Stimulated activated CD8-positive, alpha-beta memory T cell treated with anti-CD3 and anti-CD28 coated beads, Interleukin-15, amount 100 ng/mL, for 24 hours (primary cell): ENCODE results near the gene ZNF593OS.

Experiments used
- DNase-seq: peaks from one replicate; pipeline ENCODE4 v3.0.0-alpha.2; 2020; ENCODE audit warnings: low read depth

The ZNF593OS gene

DNA sequence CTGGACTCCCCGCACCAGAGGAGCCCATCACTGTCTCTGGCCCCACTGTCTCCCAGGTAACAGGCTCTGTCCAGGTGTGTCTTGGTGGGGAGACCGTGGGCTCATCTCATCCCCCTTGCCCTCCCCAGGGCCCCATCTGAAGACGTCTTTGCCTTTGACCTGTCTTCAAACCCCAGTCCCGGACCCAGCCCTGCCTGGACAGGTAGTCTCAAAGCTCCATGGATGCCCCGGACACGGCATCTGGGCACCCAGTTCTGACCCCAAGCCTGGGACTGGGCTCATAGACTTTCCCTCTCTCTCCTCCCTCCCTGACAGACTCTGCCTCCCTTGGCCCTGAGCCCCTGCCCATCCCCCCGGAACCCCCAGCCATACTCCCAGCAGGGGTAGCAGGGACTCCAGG, 12.5 kb upstream of the ZNF593OS start:
- DNase-seq: no peak

DNA sequence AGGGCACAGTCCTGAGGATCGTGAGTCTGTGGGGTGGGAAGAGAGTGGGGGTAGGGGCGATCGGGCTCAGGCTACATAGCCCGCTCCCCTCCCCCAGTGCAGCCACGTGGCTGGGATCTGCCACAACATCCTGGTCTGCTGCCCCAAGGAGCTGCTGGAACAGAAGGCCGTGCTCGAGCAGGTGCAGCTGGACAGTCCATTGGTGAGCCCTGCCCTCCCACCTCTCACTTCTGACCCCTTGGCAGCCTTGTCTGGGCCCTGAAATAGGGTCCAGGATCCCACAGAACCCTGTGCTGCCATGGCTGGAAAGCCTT, 10.7 kb upstream of the ZNF593OS start:
- DNase-seq: no peak

DNA sequence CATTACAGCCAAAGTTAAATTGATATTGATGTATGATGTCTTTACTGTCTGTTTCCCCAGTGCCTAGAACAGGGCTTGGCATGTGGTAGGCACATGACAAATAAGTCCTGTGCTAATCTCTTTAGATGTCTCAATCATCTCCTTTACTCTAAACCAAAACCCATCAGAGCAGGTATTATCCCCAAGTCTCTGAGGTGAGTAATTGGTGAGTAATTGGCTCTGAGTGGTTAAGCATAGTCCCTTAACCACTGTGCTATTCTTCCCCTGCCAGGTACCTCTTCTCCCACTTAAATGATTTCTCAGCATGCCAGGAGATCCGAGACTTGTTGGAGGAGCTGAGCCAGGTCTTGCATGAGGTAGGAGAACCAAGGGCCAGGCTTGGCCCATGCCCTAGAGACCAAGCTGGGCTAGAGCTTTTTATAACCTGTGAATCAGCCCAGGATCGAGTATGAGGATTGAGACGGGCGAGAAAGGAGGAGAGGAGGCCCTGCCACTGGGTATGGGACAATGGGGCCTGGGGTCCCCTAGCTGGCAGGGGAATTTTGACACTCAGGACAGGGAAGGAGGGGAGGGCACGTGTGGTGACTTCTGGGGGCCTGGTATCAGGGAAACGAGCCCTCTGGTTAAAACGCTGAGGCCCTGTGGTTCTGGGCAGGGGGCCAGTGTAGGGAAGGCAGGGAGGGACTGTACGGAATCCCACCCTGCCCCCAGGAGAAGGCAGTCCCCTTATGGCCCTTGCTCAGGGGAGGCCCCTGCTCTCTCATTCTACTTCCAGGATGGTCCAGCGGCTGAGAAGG, 10.2 kb upstream of the ZNF593OS start:
- no peak for DNase-seq

DNA sequence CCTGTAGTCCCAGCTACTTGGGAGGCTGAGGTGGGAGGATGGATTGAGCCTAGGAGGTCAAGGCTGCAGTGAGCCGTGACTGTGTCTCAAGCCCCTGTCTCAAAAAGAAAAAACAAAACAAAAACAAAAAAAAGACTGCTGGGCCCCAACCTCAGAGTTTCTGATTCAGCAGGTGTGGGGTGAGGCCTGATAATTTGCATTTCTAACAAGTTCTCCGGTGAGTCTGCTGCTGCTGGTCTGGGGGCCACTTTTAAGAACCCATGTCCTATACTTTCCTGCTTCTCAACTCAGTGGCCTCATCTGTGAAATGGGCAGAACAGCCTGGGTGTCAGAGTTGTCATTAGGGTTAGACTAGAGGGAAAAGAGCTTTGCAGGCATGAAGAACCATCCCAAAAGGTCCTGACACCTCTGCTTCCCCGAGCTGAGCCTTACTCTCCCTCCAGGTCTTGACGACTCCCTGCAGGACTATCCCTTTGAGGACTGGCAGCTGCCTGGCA, 8.4 kb upstream of the ZNF593OS start:
- no peak for DNase-seq

DNA sequence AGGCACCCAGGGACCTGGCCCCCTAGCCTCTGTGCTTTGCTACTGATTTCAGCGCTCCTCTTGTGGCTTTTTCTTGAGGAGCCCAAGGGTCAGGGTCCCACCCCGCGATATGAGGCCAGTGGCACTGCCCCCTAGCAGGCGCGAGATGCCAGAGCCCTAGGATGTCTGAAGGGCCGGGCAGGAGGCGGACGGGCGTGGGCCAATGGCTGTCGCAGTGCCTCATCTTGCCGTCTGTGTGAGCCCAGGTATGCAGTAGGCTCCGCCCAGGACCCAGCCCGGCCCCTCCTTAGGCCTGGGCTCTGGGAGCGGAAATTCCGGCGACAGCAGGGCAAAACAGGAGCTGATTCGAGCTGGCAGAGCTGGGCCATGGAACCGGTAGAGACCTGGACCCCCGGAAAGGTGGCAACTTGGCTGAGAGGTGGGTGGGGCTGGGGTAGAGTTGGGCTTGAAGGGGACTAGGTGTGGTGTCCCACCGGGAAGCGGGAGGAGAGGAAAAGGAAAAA, 5.6 kb upstream of the ZNF593OS start, which contains the start of gene CNKSR1:
Gene CNKSR1 (plus strand): TSS at position 310 of the 503 bp plus-strand sequence. CDS start 57 bp downstream, at position 367.
- DNase-seq: no peak

DNA sequence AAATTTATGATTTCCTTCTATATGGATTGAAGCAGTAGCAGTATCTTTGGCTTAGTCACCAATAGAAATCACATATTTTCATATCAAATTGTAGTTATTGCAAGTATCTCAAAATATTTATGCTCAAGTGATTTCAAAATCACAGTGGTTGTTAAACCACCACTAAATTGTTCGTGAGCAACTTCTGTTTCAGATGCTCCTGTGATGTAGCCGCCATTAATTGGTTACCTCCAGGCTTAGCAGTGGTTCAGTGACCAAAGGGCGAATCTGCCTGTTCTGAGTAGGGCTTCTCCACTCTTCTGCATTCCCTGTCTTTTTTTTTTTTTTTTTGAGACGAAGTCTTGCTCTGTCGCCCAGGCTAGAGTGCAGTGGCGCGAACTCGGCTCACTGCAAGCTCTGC, 3.7 kb upstream of the ZNF593OS start:
- no peak for DNase-seq

DNA sequence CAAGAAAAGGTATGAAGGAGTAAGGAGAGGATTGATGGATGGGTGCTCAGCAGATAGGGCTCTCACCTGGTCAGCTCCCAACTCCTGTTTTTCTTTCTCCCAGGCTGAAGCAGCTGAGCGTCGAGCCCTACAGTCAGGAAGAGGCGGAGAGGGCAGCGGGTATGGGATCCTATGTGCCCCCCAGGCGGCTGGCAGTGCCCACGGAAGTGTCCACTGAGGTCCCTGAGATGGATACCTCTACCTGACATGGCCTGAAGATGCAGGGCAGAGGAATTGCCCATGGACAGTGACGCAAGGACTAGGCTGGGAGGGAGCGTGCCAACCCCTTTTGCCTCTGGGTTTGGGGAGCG, 1.2 kb downstream of the ZNF593OS start:
- no peak for DNase-seq

DNA sequence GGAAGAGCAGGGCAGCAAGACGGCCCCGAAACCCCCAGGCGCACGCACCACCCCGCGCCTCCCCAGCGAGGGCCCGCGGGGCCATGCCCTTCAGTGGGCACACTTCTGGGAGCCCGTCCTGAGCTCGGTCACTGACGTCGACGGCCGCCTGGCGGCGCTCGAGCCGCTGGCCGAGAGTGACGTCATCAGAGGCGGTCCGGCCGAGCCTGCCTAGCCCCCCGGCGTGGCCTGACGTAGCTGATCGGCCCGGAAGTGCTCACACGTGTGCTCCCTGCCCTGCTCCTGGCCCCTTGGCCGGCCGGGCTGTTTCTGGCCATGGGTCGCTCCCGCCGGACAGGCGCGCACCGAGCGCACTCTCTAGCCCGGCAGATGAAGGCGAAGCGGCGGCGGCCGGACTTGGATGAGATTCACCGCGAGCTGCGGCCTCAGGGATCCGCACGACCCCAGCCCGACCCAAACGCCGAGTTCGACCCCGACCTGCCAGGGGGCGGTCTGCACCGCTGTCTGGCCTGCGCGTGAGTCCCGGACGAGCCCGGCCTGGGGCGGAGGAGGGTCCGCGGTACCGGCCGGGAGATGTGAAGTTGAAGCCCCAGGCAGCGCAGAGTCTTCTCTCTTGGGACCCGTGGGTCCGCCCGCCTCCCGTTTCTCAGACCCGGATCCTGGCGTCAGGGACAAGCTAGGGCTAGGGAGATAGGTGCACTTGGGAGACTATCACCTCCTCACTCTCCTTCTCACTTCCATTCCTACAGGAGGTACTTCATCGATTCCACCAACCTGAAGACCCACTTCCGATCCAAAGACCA, 1.8 kb downstream of the ZNF593OS start, which contains the start of gene ZNF593:
Gene ZNF593 (plus strand): TSS at position 240 of the 803 bp plus-strand sequence. CDS start 76 bp downstream, at position 316.
- DNase-seq: peak; percentile 76

DNA sequence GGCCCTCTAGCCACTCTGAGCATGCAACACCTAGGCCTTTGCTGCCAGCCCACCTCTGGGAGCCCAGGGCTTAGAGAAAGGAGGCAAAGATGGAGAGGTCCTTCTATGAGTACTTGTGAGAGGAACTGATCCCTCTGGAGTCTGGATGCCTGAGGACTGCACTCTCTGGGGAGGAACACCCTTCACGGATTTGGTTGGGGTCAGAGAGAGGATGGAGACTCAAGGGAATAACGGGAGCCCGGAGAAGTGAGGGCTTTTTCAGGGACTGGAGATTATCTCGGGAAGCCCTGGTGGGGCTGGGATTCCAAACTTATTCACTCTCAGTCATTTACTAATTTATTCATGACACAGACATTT, 2.5 kb downstream of the ZNF593OS start:
- no peak for DNase-seq

DNA sequence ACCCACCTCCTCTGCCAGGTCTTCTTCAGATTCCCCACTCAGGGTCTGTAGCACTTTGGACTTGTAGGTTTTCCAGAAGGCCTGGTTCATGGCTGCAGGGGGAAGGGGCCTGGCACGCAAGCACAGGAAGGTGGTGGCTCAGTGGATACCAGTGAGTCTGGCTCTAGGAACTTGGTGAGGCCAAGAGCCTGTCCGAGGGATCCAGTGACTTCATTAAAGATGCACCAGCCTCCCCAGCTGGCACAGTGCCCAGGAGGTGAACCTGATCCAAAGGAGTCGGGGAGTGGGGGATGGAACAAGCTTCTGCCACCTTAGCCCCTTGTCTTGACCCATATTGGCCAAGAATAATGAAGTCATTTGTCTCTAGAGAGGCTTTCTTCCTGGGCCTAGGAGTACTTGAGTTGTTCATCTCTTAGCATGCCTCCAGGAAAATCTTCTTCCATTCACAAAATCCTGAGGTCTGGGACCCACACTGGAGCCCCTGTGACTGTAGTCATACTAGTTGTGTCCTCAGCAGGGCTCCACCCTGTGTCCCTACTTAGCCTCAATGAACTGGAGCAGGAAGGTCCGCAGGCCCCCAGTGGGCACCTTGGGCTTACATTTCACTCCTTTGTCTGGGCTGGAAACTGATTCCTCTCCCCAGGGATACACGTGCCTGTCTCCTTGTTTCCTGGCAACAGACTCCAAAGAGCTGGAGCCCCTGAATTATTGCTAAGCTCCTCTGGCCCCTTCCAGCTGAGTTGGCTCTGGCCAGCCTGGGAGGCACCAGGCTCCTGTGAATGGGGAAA, 3.0 kb downstream of the ZNF593OS start, which contains the start of gene C1orf232:
Gene C1orf232 (minus strand): TSS at position 554 of the 788 bp plus-strand sequence. CDS start 464 bp downstream, at position 90.
- DNase-seq: no peak

DNA sequence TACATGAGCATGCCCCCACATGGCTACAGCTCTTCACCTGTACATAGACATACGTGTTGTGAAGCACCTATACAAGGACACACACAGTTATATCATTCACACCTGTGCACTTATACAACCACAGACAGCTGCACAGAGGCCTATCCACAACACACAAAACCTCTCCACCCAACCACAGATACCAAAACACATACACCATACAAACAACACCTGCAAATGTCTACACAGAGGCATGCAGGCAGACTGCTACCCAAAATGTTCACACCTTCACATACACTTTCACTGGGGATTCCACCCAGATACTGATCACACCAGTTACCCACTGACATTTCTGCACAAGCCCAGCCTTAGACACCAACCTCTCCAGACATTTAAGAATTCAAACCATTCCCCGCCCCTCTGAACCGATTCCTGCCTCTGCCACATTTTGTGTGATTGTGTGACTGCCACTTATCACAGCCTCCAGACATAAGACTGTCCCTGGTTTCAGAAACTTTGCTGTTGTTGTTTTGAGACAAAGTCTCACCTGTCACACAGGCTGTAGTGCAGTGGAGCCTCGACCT, 4.8 kb downstream of the ZNF593OS start:
- no peak for DNase-seq

DNA sequence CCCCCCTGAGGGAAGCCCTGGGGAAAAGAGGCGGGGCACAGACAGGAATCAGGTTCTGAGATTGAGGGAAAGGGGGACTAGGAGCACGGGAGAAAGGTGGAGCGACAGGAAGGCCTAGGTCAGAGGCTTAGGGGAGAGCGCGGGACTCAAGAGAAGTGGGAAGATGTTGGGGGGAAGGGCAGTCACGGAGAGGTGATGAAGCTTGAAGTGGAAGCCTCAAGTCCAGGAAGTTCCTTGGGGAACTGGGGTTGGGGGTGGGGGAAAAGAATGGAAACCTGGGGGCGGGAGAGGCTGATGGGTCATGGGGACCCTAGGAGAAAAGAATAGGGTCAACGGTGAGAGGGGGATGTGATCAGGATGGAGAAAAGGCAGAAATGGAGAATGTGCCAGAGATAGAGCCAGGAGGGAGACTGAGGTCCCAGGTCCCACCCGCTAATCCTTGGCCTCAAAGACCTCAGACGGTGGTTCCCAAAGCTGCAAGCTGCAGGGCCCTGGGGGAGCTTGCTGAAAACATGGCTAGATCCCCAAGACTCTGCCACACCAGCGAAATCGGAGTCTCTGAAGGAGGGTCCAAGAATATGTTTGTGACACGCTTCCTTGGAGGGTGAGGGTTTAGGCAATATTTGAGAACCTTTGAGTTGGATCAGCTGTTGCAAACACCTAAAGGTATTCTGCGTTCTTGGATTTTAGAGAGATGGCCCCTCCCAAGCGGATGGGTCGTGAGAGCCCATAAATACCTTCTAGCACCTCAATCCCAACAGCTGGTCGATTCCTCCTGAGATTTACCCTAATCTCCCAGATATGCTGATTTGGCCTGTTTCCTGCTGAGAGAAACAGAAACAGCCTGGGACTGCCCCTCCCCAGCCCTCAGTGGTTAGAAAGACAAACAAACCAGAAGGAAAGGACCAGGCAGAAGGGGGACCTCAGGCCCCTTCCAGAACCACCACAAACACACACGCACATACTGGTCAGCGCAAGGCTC, 6.5 kb downstream of the ZNF593OS start:
- DNase-seq: no peak

DNA sequence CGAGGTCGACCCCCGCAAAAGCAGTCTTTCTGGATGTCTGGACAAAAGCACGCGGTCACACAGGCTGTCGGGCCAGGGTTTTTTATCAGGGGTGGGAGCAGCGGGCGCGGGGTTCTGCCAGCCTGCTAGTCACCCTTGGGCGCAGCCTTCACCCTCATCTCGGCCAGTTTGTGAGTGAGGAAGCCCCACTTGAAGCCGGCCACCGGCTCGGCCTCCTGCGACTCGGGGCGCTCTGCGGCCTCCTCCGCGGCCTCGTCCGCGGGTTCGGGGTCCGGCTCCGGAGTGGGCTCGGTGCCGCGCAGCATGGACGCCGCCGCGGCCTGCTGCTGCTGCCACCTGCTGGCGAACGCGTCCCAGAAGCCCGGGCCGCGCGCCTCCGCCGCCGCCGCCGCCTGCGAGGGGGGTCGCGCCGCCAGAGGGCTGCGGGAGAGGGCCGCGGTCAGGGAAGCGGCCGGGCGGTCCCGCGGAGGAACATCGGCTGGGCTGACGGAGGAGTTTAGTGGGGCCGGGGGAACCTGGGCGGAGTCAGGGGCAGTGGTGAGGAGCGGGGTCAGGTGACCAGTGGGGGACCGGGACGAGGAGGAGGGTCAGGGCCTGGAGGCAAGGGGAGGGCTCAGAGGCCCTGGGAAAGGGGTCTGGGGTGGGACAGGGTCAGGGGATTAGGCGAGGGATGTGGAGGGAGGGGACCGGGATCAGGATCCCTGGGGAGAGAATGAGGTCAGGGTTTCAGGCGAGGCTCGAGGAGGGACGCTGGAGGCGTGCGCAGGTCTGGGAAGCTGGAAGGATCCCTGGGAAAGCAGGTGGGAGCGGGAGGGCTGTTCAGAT, 7.4 kb downstream of the ZNF593OS start:
- DNase-seq: peak; percentile 22

DNA sequence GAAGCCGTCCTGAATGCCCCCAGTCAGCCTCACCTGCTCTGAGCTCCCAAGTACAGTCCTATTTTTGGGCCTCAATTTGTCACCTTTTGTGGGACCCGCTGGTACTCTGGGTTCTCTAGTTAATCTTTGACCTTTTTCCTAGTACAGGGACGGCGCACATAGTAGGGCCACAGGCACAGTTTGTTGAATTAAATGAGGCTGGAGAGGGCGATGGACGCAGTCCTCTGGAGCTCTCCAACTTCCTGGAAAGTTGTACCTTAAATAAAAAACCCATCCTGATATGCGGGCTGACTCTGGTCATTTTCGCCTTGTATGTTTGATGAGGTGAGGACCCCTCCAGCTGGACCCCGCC, 8.0 kb downstream of the ZNF593OS start:
- no peak for DNase-seq

DNA sequence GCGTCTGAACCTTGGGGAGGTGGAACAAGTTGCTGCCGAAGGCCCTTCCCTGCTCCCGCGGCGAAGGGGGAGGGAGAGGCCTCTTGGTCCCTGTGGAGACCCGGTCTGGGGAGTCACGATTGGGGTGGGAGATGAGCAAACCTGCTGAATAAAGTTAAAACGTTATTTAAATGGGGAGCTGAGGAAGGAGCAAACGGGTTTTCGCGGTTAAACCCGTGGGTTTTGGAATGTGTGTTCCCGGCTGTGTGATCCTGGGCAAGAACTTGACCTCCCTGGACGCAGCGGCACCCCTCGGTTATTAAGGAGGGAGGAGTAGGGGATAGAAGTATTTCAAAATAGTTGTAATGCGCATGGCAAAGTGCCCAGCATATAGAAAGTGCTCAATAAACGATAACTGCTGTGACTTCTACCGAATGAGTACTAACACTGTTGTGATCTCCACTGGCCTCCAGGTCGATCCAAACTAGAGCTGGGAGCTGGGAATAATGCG, 9.4 kb downstream of the ZNF593OS start:
- DNase-seq: no peak

DNA sequence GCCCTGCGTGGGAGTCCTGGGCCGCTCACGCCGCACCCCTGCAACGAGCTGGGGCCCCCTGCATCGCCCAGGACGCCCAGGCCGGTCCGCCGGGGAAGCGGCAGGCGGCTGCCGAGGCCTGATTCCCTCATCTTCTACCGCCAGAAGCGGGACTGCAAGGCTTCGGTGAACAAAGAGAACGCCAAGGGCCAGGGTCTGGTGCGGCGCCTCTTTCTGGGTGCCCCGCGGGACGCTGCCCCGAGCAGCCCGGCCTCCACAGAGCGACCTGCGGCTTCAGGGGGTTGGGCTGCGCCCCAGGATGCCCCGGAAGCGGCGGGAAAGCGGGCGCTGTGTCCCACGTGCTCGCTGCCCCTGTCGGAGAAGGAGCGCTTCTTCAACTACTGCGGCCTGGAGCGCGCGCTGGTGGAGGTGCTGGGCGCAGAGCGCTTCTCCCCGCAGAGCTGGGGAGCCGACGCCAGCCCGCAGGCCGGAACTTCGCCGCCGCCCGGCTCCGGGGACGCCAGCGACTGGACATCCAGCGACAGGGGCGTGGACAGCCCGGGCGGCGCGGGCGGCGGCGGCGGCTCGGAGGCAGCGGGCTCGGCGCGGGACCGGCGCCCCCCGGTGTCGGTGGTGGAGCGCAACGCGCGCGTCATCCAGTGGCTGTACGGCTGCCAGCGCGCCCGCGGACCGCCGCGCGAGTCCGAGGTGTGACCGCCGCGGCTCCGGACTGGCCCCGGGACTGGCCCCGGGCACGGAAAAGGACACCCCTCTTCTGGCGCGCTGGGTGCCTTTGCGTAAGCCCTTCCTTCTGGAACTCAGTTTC, 10.0 kb downstream of the ZNF593OS start:
- DNase-seq: no peak

DNA sequence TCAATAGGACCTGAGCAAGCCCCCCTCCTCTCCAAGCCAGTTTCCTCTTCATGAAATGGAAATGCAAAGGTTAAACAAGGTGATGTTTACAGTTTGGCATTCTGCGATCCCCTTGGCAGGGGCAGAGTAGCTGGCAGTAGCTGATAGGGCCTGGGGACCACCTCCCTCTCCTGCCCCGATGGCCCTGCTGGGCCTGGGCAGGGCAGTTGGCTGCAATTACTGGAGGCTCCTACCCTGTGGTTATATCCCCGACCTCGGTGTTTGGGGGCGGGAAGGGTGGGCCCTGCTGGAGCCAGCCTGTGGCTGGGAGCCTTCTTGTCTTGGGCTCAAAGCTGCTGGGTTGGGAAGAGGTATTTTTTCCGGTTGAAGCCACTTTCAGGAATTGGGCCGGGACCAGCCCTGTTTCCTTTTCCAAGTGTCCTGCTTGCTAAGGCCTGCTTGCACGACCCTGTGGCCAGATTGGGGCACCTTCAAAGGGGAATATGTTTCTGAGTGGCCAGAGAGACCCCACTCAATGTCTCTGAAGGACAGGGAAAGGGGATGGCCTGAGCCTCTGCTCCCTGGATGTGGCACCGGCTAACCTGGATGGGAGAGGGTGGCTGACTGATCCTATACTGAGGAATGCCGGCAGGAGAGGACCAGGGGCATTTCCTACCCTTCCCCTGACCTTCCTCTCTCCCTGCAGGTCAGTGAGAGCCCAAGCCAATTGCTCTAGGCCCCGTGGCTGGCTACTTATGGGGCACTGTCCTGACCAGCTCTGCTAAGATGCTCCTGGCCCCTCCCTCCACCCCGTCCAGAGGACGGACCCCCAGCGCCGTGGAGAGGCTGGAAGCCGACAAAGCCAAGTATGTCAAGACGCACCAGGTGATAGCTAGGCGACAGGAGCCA, 10.9 kb downstream of the ZNF593OS start:
- DNase-seq: no peak

DNA sequence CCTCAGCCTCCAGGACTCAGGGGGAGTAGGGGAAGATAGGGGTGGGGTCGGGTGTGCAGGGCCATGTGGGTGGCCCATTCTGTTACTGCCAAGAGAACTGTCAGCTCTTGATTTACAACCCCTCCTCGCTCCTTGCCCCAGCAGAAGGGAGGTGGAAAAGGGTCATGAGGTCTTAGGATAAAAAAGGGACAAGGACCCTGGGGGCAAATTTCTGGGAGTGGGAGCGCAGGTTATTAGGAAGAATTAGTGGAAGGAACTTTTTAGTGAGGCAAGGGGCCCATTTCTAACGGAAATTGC, 11.9 kb downstream of the ZNF593OS start:
- no peak for DNase-seq
